Measurements from ENCODE around the gene RET.

Gene RET

GRCh38 chr10:43060291-43060690 lies 16.6 kb upstream of the RET start:
- Histone ChIP-seq H3K27me3 (ENCODE audit: insufficient read depth, low read length, poor library complexity) (no peaks in the 10 kb centered on the region), H2AFZ (ENCODE audit: low read depth, low read length) (no peak overlapping the region), H3K4me2 (ENCODE audit: insufficient read depth, low read length) (no peak overlapping the region), H3K4me1 (ENCODE audit: insufficient read depth, low read length) (no peaks in the 10 kb centered on the region), H3K79me2 (ENCODE audit: insufficient read depth, low read length) (no peaks in the 10 kb centered on the region), H3K9me3 (ENCODE audit: insufficient read depth, low read length, severe bottlenecking) (no peaks in the 10 kb centered on the region), H3K36me3 (ENCODE audit: insufficient read depth, low read length) (no peaks in the 10 kb centered on the region), H4K20me1 (ENCODE audit: insufficient read depth, low read length) (0 out of 2 replicates have a peak, but pooled peaks cover 2% of the 10 kb centered on the region), H3K9ac (ENCODE audit: low read depth, low read length) (no peak overlapping the region), H3K27ac (ENCODE audit: low read length) (no peak overlapping the region), H3K4me3 (ENCODE audit: low read depth in 1 of 2, low read length in 2 of 2) (no peak overlapping the region)
- ATAC-seq (ENCODE audit: insufficient read depth, low read depth) (no peak), DNase-seq (no peak)
- TF ChIP-seq, protein P1, sequence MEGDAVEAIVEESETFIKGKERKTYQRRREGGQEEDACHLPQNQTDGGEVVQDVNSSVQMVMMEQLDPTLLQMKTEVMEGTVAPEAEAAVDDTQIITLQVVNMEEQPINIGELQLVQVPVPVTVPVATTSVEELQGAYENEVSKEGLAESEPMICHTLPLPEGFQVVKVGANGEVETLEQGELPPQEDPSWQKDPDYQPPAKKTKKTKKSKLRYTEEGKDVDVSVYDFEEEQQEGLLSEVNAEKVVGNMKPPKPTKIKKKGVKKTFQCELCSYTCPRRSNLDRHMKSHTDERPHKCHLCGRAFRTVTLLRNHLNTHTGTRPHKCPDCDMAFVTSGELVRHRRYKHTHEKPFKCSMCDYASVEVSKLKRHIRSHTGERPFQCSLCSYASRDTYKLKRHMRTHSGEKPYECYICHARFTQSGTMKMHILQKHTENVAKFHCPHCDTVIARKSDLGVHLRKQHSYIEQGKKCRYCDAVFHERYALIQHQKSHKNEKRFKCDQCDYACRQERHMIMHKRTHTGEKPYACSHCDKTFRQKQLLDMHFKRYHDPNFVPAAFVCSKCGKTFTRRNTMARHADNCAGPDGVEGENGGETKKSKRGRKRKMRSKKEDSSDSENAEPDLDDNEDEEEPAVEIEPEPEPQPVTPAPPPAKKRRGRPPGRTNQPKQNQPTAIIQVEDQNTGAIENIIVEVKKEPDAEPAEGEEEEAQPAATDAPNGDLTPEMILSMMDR (IDR thresholded peaks at IDR 0.05; ENCODE audit: borderline replicate concordance, extremely low read depth, low read length, poor library complexity, severe bottlenecking): no peak
- no peak for TF ChIP-seq EZH2 (IDR thresholded peaks at IDR 0.05; ENCODE audit: borderline replicate concordance, low read depth, low read length, severe bottlenecking)

- Histone ChIP-seq H3K27me3 (ENCODE audit: insufficient read depth, low read length, poor library complexity) (no peaks in the 10 kb centered on the region), H2AFZ (ENCODE audit: low read depth, low read length) (no peak overlapping the region)
These were observed 15.5 kb upstream of the RET start for GRCh38 chr10:43061331-43061730.

DNA sequence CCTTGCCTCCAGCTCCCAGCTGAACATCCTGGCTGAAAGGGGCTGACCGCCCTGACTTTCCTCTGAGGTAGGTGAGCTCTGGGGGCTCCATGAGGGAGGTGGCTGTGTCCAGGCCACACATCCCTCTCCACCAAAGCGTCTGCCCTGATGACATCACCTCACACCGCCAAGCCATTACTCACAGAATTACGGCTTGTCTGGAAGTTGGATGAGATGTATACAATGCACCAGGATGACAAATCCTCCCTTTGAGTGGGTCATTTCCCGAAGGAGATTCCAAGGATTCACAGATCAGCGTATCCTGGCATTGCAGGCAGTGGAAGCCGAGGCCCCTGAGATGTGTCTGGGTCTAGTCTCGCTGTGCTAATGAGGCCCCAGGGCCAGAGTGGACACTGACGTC lies 15.1 kb upstream of the RET start:
- no peaks in the 10 kb centered on the region for H3K4me1 ChIP-seq (ENCODE audit: insufficient read depth, low read length)
- H3K36me3 ChIP-seq (ENCODE audit: insufficient read depth, low read length): no peaks in the 10 kb centered on the region
- DNase-seq: no peak
- no peaks in the 10 kb centered on the region for H3K27me3 ChIP-seq (ENCODE audit: insufficient read depth, low read length, poor library complexity)
- no peak for TF ChIP-seq EZH2 (IDR thresholded peaks at IDR 0.05; ENCODE audit: borderline replicate concordance, low read depth, low read length, severe bottlenecking)
- TF ChIP-seq, protein P1 (IDR thresholded peaks at IDR 0.05; ENCODE audit: borderline replicate concordance, extremely low read depth, low read length, poor library complexity, severe bottlenecking): no peak
- H3K79me2 ChIP-seq (ENCODE audit: insufficient read depth, low read length): no peaks in the 10 kb centered on the region
- no peak overlapping the region for H3K9ac ChIP-seq (ENCODE audit: low read depth, low read length)
- no peak overlapping the region for H3K4me2 ChIP-seq (ENCODE audit: insufficient read depth, low read length)
- no peak for ATAC-seq (ENCODE audit: insufficient read depth, low read depth)
- H3K4me3 ChIP-seq (ENCODE audit: low read depth in 1 of 2, low read length in 2 of 2): no peak overlapping the region
- H3K27ac ChIP-seq (ENCODE audit: low read length): no peak overlapping the region
- H4K20me1 ChIP-seq (ENCODE audit: insufficient read depth, low read length): 0 out of 2 replicates have a peak, but pooled peaks cover 2% of the 10 kb centered on the region
- H3K9me3 ChIP-seq (ENCODE audit: insufficient read depth, low read length, severe bottlenecking): no peaks in the 10 kb centered on the region
- H2AFZ ChIP-seq (ENCODE audit: low read depth, low read length): no peak overlapping the region

More at GRCh38 chr10:43061331-43061730, 15.5 kb upstream of the RET start:
- DNase-seq (no peak), ATAC-seq (ENCODE audit: insufficient read depth, low read depth) (no peak)
- TF ChIP-seq EZH2 (IDR thresholded peaks at IDR 0.05; ENCODE audit: borderline replicate concordance, low read depth, low read length, severe bottlenecking): no peak
- TF ChIP-seq, protein P1 (IDR thresholded peaks at IDR 0.05; ENCODE audit: borderline replicate concordance, extremely low read depth, low read length, poor library complexity, severe bottlenecking): no peak
- no peaks in the 10 kb centered on the region for H3K4me1 ChIP-seq (ENCODE audit: insufficient read depth, low read length)
- H3K9ac ChIP-seq (ENCODE audit: low read depth, low read length): no peak overlapping the region
- no peaks in the 10 kb centered on the region for H3K36me3 ChIP-seq (ENCODE audit: insufficient read depth, low read length)
- H4K20me1 ChIP-seq (ENCODE audit: insufficient read depth, low read length): 0 out of 2 replicates have a peak, but pooled peaks cover 2% of the 10 kb centered on the region
- H3K27ac ChIP-seq (ENCODE audit: low read length): no peak overlapping the region
- no peaks in the 10 kb centered on the region for H3K79me2 ChIP-seq (ENCODE audit: insufficient read depth, low read length)
- H3K4me2 ChIP-seq (ENCODE audit: insufficient read depth, low read length): no peak overlapping the region
- H3K4me3 ChIP-seq (ENCODE audit: low read depth in 1 of 2, low read length in 2 of 2): no peak overlapping the region
- H3K9me3 ChIP-seq (ENCODE audit: insufficient read depth, low read length, severe bottlenecking): no peaks in the 10 kb centered on the region

Data from DND-41 (cell line).